NCI-H2171 treated with DMSO at 0.1 percent for 48 hours (cell line): ENCODE results near the gene SPAG8.

Source experiments
- DNase-seq: peaks from one replicate; lab custom pipeline; 2025; lab: John Stamatoyannopoulos, UW

Gene SPAG8

GRCh38 chr9:35812025-35812602 is at the start of gene SPAG8:
TSS of gene SPAG8 (minus strand) at chr9:35812262. CDS start at chr9:35812147, 115 bp downstream.
- peak; percentile 92 for DNase-seq

GRCh38 chr9:35861161-35861897 is 49.3 kb upstream of the SPAG8 start:
- DNase-seq = no peak

- DNase-seq = no peak
These were observed 47.9 kb upstream of the SPAG8 start for GRCh38 chr9:35859990-35860339.

- DNase-seq = peak; percentile 13
These were observed 47.4 kb upstream of the SPAG8 start for GRCh38 chr9:35859310-35859989.

GRCh38 chr9:35858458-35858857 is 46.4 kb upstream of the SPAG8 start:
- no peak for DNase-seq

- no peak for DNase-seq
These were observed 44.8 kb upstream of the SPAG8 start for GRCh38 chr9:35856882-35857281.

GRCh38 chr9:35856206-35856605 is 44.1 kb upstream of the SPAG8 start:
- DNase-seq = no peak

- no peak for DNase-seq
These were observed 42.2 kb upstream of the SPAG8 start for GRCh38 chr9:35854091-35854762.

- no peak for DNase-seq
These were observed 41.1 kb upstream of the SPAG8 start for GRCh38 chr9:35852876-35853865.

GRCh38 chr9:35852267-35852815 is 40.3 kb upstream of the SPAG8 start:
- DNase-seq = no peak

- DNase-seq = peak; percentile 66
These were observed 35.9 kb upstream of the SPAG8 start for GRCh38 chr9:35847792-35848572.

GRCh38 chr9:35845824-35846771 is 34.0 kb upstream of the SPAG8 start:
- DNase-seq = no peak

GRCh38 chr9:35844628-35845270 is 32.7 kb upstream of the SPAG8 start:
- no peak for DNase-seq

GRCh38 chr9:35842795-35843194 is 30.7 kb upstream of the SPAG8 start:
- DNase-seq = no peak

- DNase-seq = no peak
These were observed 30.1 kb upstream of the SPAG8 start for GRCh38 chr9:35842020-35842745.

- no peak for DNase-seq
These were observed 29.5 kb upstream of the SPAG8 start for GRCh38 chr9:35841645-35841900.

GRCh38 chr9:35840881-35841644 is 29.0 kb upstream of the SPAG8 start:
- no peak for DNase-seq

GRCh38 chr9:35839926-35840325 is 27.9 kb upstream of the SPAG8 start:
- DNase-seq = no peak
